HepG2 (cell line): ENCODE measurements around the gene XXYLT1. TPM values are rescaled to one million over a fixed set of nuclear protein-coding genes. Genes with fewer than 3 reads are reported as not detected.

Experiments used
- ATAC-seq: fragments of 200-7000 bp; cut with Tn5 transposase; 3 replicates; pipeline ENCODE4 v1.9.1; 2020; ENCODE audit warnings: mild to moderate bottlenecking, moderate library complexity
- BruUV-seq: library from RNA; stranded (reverse); fragments of 400-500 nt; replicated peaks from 2 replicates; lab custom pipeline; 2021; lab: Mats Ljungman, UMichigan
- CTCF ChIA-PET: fragments of 300-600 bp; formaldehyde crosslinking; extraction: SDS; loops from one replicate; lab custom pipeline; 2021; ENCODE audit warnings: low total read pairs, inconsistent platforms, low intra/inter-chr PET ratio; lab: Yijun Ruan, JAX
- POLR2A ChIA-PET: fragments of 350-600 bp; sonication (Branson Sonifier 250); formaldehyde crosslinking; loops from one replicate; lab custom pipeline; 2020; ENCODE audit warnings: antibody characterized with exemption, inconsistent platforms; lab: Yijun Ruan, JAX
- DNase-seq: peaks from one replicate; pipeline ENCODE4 v3.0.0-alpha.2; 2015; ENCODE audit warnings: low spot score
- FAIRE-seq: peaks from 3 replicates; lab custom pipeline; 2011; peaks lifted over from hg19 to GRCh38; lab: Jason Lieb, UNC
- H2AFZ ChIP-seq: one replicate; pipeline ENCODE4 v1.6.1; 2011; ENCODE audit warnings: low read length, inconsistent platforms
- H3K27ac ChIP-seq: fragments of 300-600 bp; 3 replicates; pipeline ENCODE4 v1.8.0; 2011; ENCODE audit warnings: mixed run types, mild to moderate bottlenecking, mixed read lengths, low read length, inconsistent platforms; ENCODE audit not compliant: insufficient read depth; ENCODE audit errors: extremely low read length
- H3K27me3 ChIP-seq, 2 experiments: fragments of 200-600 bp in 1 of 2; 2 replicates in 1 of 2; 3 replicates in 1 of 2; pipeline versions ENCODE4 v1.6.0 to v1.8.0; 2011; ENCODE audit warnings: low read length in 2 of 2, mild to moderate bottlenecking in 2 of 2, moderate library complexity in 2 of 2, inconsistent platforms in 1 of 2; ENCODE audit not compliant: insufficient read depth in 2 of 2, control insufficient read depth in 1 of 2
- H3K36me3 ChIP-seq, 2 experiments: fragments of 200-600 bp in 1 of 2; replicated peaks in 1 of 2; 2 replicates in 1 of 2; 3 replicates in 1 of 2; pipeline versions ENCODE4 v1.5.1 to v1.8.0; 2011; ENCODE audit warnings: low read length in 2 of 2, inconsistent platforms in 1 of 2; ENCODE audit not compliant: insufficient read depth in 2 of 2, control insufficient read depth in 1 of 2
- H3K4me1 ChIP-seq: 2 replicates; pipeline ENCODE4 v1.5.1; 2012; ENCODE audit warnings: low read length, inconsistent platforms; ENCODE audit not compliant: insufficient read depth
- H3K4me2 ChIP-seq: 2 replicates; pipeline ENCODE4 v1.6.0; 2011; ENCODE audit warnings: low read depth, low read length, inconsistent platforms
- H3K4me3 ChIP-seq, 3 experiments: fragments of 200-600 bp in 1 of 3; sonication (generic), shearing (Covaris generic) in 1 of 3; replicated peaks in 1 of 3; 2 replicates each; pipeline ENCODE4 v1.5.1; 2011 to 2016; ENCODE audit warnings: low read length in 3 of 3, inconsistent platforms in 2 of 3, low read depth in 2 of 3, mild to moderate bottlenecking in 2 of 3, control low read depth in 1 of 3, mixed read lengths in 1 of 3; ENCODE audit not compliant: insufficient read depth in 1 of 3
- H3K79me2 ChIP-seq: one replicate; pipeline ENCODE4 v1.6.1; 2011; ENCODE audit warnings: low read length, inconsistent platforms; ENCODE audit not compliant: insufficient read depth
- H3K9ac ChIP-seq: 2 replicates; pipeline ENCODE4 v1.6.0; 2011; ENCODE audit warnings: mild to moderate bottlenecking, low read depth, low read length, inconsistent platforms; ENCODE audit not compliant: insufficient read depth
- H3K9me3 ChIP-seq: 2 replicates; pipeline ENCODE4 v1.5.1; 2012; ENCODE audit warnings: mild to moderate bottlenecking, low read length
- H4K20me1 ChIP-seq: 2 replicates; pipeline ENCODE4 v1.6.0; 2011; ENCODE audit warnings: inconsistent platforms, mild to moderate bottlenecking, low read length, moderate library complexity; ENCODE audit not compliant: insufficient read depth
- FOXA1 ChIP-seq, 2 experiments: fragments of 450-650 bp in 1 of 2; sonication (generic) in 1 of 2; formaldehyde crosslinking in 1 of 2; IDR thresholded peaks; 2 replicates each; pipeline versions ENCODE4 v1.4.0 to v1.6.1; 2016 to 2020; ENCODE audit warnings: missing genetic modification reagents in 1 of 2
- FOXA3 ChIP-seq: IDR thresholded peaks from 2 replicates; pipeline ENCODE4 v1.6.1; 2016; ENCODE audit warnings: missing genetic modification reagents, missing compliant biosample characterization
- FUBP1 ChIP-seq: sonication (generic); formaldehyde crosslinking; IDR thresholded peaks from 2 replicates; pipeline ENCODE4 v1.5.1; 2020; ENCODE audit warnings: missing genetic modification reagents, mild to moderate bottlenecking, borderline replicate concordance
- HMG20A ChIP-seq: IDR thresholded peaks from 2 replicates; pipeline ENCODE4 v1.6.1; 2016; ENCODE audit warnings: borderline replicate concordance
- IRF1 ChIP-seq: sonication (generic); formaldehyde crosslinking; IDR thresholded peaks from 2 replicates; pipeline ENCODE4 v1.4.0; 2020; ENCODE audit warnings: low read depth, mild to moderate bottlenecking, missing genetic modification reagents
- MED1 ChIP-seq: sonication (generic); formaldehyde crosslinking; IDR thresholded peaks from 2 replicates; pipeline ENCODE4 v1.4.0; 2020; ENCODE audit warnings: missing genetic modification reagents
- MXI1 ChIP-seq: IDR thresholded peaks from 3 replicates; pipeline ENCODE4 v1.6.1; 2012; ENCODE audit warnings: low read depth, low read length, inconsistent platforms, borderline replicate concordance
- NFIC ChIP-seq: IDR thresholded peaks from 2 replicates; pipeline ENCODE4 v1.6.1; 2012; ENCODE audit warnings: mild to moderate bottlenecking, low read length, inconsistent platforms
- PHB2 ChIP-seq: fragments of 450-650 bp; IDR thresholded peaks from 2 replicates; pipeline ENCODE4 v1.6.1; 2018; ENCODE audit not compliant: partially characterized antibody
- RFX5 ChIP-seq: IDR thresholded peaks from 2 replicates; pipeline ENCODE4 v1.6.1; 2011; ENCODE audit warnings: low read depth, low read length, improper control_type of control experiment
- TFAP4 ChIP-seq: sonication (generic); IDR thresholded peaks from 2 replicates; pipeline ENCODE4 v1.6.1; 2016; ENCODE audit warnings: low read depth, borderline replicate concordance
- THAP9 ChIP-seq: sonication (generic); formaldehyde crosslinking; IDR thresholded peaks from 2 replicates; pipeline ENCODE4; 2020; ENCODE audit warnings: missing genetic modification reagents, mild to moderate bottlenecking, borderline replicate concordance
- ZMYM3 ChIP-seq: sonication (generic); formaldehyde crosslinking; IDR thresholded peaks from 2 replicates; pipeline ENCODE4 v1.5.1; 2020; ENCODE audit warnings: mild to moderate bottlenecking, missing genetic modification reagents
- ZNF629 ChIP-seq: sonication (generic); formaldehyde crosslinking; conservative IDR thresholded peaks from 2 replicates; pipeline ENCODE4 v1.5.0; 2020; ENCODE audit warnings: missing genetic modification reagents
- WGBS: methylation state at CpG from one replicate; pipeline ENCODE4 v1.1.6; 2017; ENCODE audit warnings: low lambda C conversion rate; 5-methylcytosine and 5-hydroxymethylcytosine counted together
- in situ Hi-C: cut with HindIII; loops from 2 replicates; pipeline ENCODE4 v1.10.0; 2017; ENCODE audit warnings: low pct_unique_long_range_greater_than_20kb; ENCODE audit not compliant: extremely low pct_ligation_motif_present
- intact Hi-C: fragments of 100-400 bp; cut with micrococcal nuclease; formaldehyde crosslinking; loops from one replicate; pipeline ENCODE4 v1.10.0; 2022; ENCODE audit not compliant: unreplicated experiment
- polyA plus RNA-seq, 8 experiments: library from polyadenylated mRNA; depleted of rRNA in 3 of 8; stranded (reverse) in 7 of 8; unstranded in 1 of 8; fragments of >200 nt; fragmentation: Illumina TruSeq in 4 of 8; extraction: Trizol in 4 of 8; gene quantifications; 2 replicates each; pipeline versions ENCODE4 v1.2.1 to v1.2.3, GENCODE V29; 2011 to 2016; ENCODE audit warnings: low read depth in 4 of 8, missing spikeins in 1 of 8, mixed read lengths in 1 of 8; ENCODE audit not compliant: insufficient read depth in 1 of 8
- total RNA-seq, 5 experiments: library from RNA; depleted of rRNA; stranded (reverse); fragments of >200 nt; fragmentation: Illumina TruSeq; extraction: Trizol; gene quantifications; 2 replicates each; pipeline ENCODE4 v1.2.3, GENCODE V29; 2016; ENCODE audit warnings: low read depth in 1 of 5
- TF ChIP-seq, protein P1 (sequence below): sonication (generic); formaldehyde crosslinking; IDR thresholded peaks from 2 replicates; pipeline ENCODE4 v1.9.0; 2022; ENCODE audit warnings: missing genetic modification reagents, mild to moderate bottlenecking, borderline replicate concordance

XXYLT1 gene
- total and polyA plus RNA-seq, 2 of the 13 experiments (the other 11 are each of a cell fraction or from before 2014, with no cell fraction given): 17.7 to 19.0 TPM

GRCh38 chr3:195028877-195029606 is 241.9 kb downstream of the XXYLT1 start:
- DNase-seq (peak; percentile 47), FAIRE-seq (no peak), ATAC-seq (no peak)
- Histone ChIP-seq H2AFZ (no peak overlapping the region), H3K4me1 (peaks cover 61% of the 10 kb centered on the region), H3K9ac (no peak overlapping the region), H3K27me3 (peaks cover 2 to 23% of the 10 kb centered on the region in 2 experiments; a peak in 4 of 5 replicates), H4K20me1 (no peaks in the 10 kb centered on the region; the same call in 1 of the 2 replicates), H3K4me3 (no peak overlapping the region), H3K79me2 (no peaks in the 10 kb centered on the region), H3K27ac (no peak overlapping the region), H3K36me3 (no peaks in the 10 kb centered on the region), H3K9me3 (no peaks in the 10 kb centered on the region), H3K4me2 (no peak overlapping the region)
- intact Hi-C loops: no loop called here
- WGBS: 28% methylated on average over 8 of the region's 8 CpGs
- ChIA-PET POLR2A (no interaction called here), CTCF (no interaction called here)
- BruUV-seq: no TSS peak
- in situ Hi-C loops: no loop called here
- TF ChIP-seq FOXA1 (IDR thresholded peaks at IDR 0.05) (no peak), FOXA1 (CRISPR knock-in tag; IDR thresholded peaks at IDR 0.05) (peak; percentile 41; the same call in 1 of the 2 replicates), MXI1 (no peak), NFIC (no peak), TFAP4 (no peak), MED1 (CRISPR knock-in tag) (peak; percentile 37; the same call in 1 of the 2 replicates), ZNF629 (CRISPR knock-in tag) (peak; percentile 41), ZMYM3 (CRISPR knock-in tag) (0 out of 2 replicates have a peak, but pooled peaks have one; percentile 39), HMG20A (CRISPR knock-in tag) (no peak; the same call in 1 of the 2 replicates), IRF1 (CRISPR knock-in tag) (no peak), FOXA3 (no peak), THAP9 (CRISPR knock-in tag) (no peak), FUBP1 (CRISPR knock-in tag) (no peak), RFX5 (no peak), PHB2 (no peak)
- TF ChIP-seq, protein P1, sequence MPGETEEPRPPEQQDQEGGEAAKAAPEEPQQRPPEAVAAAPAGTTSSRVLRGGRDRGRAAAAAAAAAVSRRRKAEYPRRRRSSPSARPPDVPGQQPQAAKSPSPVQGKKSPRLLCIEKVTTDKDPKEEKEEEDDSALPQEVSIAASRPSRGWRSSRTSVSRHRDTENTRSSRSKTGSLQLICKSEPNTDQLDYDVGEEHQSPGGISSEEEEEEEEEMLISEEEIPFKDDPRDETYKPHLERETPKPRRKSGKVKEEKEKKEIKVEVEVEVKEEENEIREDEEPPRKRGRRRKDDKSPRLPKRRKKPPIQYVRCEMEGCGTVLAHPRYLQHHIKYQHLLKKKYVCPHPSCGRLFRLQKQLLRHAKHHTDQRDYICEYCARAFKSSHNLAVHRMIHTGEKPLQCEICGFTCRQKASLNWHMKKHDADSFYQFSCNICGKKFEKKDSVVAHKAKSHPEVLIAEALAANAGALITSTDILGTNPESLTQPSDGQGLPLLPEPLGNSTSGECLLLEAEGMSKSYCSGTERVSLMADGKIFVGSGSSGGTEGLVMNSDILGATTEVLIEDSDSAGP: no peak
